ENCODE data around the gene SCUBE1. TPM values are rescaled to one million over a fixed set of nuclear protein-coding genes. Genes with fewer than 3 reads are reported as not detected.

The SCUBE1 gene
- total and polyA plus RNA-seq, 2 of the 4 experiments (the other 2 are of a cell fraction), result not detected

- H3K27me3 ChIP-seq (ENCODE audit: control insufficient read depth, insufficient read depth, low read length), result peaks cover 42% of the 10 kb centered on the region
- intact Hi-C loops (cut with micrococcal nuclease), result no loop called here
- no peak for ATAC-seq (ENCODE audit: low read depth)
- no peaks in the 10 kb centered on the region for H3K9me3 ChIP-seq (ENCODE audit: control insufficient read depth, insufficient read depth, low read length)
- no peaks in the 10 kb centered on the region for H3K36me3 ChIP-seq (ENCODE audit: control insufficient read depth, insufficient read depth, low read length)
- H2BK5ac ChIP-seq (ENCODE audit: low read depth, low read length, poor library complexity, severe bottlenecking), result no peak overlapping the region
- H2AFZ ChIP-seq (replicated peaks; ENCODE audit: low read length, poor library complexity), result no peak overlapping the region
- TF ChIP-seq RFX5 (IDR thresholded peaks at IDR 0.05; ENCODE audit: low read depth, low read length) (no peak), USF2 (IDR thresholded peaks at IDR 0.05; ENCODE audit: low read depth, low read length) (no peak), CTCF (conservative IDR thresholded peaks at IDR 0.05; ENCODE audit: low read depth, low read length) (no peak), POLR2A (IDR thresholded peaks at IDR 0.05; ENCODE audit: low read depth, low read length) (no peak), RAD21 (IDR thresholded peaks at IDR 0.05; ENCODE audit: low read length) (no peak)
- H3K4me2 ChIP-seq (ENCODE audit: low read depth, low read length), result no peak overlapping the region
- H3K4ac ChIP-seq (ENCODE audit: low read depth, low read length), result no peak overlapping the region
- no peaks in the 10 kb centered on the region for H3K79me1 ChIP-seq (ENCODE audit: low read depth in 1 of 2, low read length in 2 of 2)
- no peaks in the 10 kb centered on the region for H3K4me1 ChIP-seq (ENCODE audit: control insufficient read depth, insufficient read depth, low read length)
- ChIA-PET CTCF (no interaction called here), POLR2A (ENCODE audit: unreplicated experiment) (no interaction called here)
- in situ Hi-C loops (cut with MboI; ENCODE audit: low sequenced_read_pairs), result no loop called here
- H4K5ac ChIP-seq (ENCODE audit: low read depth, low read length), result no peak overlapping the region
- dilution Hi-C loops (cut with HindIII; ENCODE audit: low sequenced_read_pairs, unreplicated experiment), result no loop called here
- no peak overlapping the region for H3K27ac ChIP-seq (ENCODE audit: insufficient read depth, low read length)
- no peak overlapping the region for H2AK9ac ChIP-seq (replicated peaks; ENCODE audit: low read depth, low read length, poor library complexity)
- H3K4me3 ChIP-seq (ENCODE audit: insufficient read depth, low read depth, low read length), result no peak overlapping the region
- H3K9ac ChIP-seq (ENCODE audit: low read depth, low read length), result no peak overlapping the region
- no TSS peak for BruUV-seq (replicated peaks)
- no peak overlapping the region for H2BK120ac ChIP-seq (ENCODE audit: low read depth, low read length)
- H3K18ac ChIP-seq (ENCODE audit: low read depth, low read length), result no peak overlapping the region
- no peak overlapping the region for H3K23ac ChIP-seq (ENCODE audit: low read depth, low read length)
- no peaks in the 10 kb centered on the region for H3K9me1 ChIP-seq (ENCODE audit: insufficient read depth, low read length)
- H2BK15ac ChIP-seq (ENCODE audit: low read depth, low read length), result no peak overlapping the region
- no peak overlapping the region for H2AK5ac ChIP-seq (ENCODE audit: low read depth, low read length)
- H2BK20ac ChIP-seq (ENCODE audit: low read depth, low read length), result no peak overlapping the region
- no peak overlapping the region for H4K8ac ChIP-seq (ENCODE audit: low read depth in 2 of 2, low read length in 2 of 2)
- no CpG with 5 or more reads among the region's 2 CpGs for WGBS, 2 experiments (ENCODE audit: extremely low coverage in 2 of 2, insufficient read length in 1 of 2)
- no peak for DNase-seq
- H4K20me1 ChIP-seq (ENCODE audit: insufficient read depth, low read length), result no peaks in the 10 kb centered on the region
- H3K14ac ChIP-seq (replicated peaks; ENCODE audit: low read depth, low read length), result no peak overlapping the region
- H4K91ac ChIP-seq (ENCODE audit: insufficient read depth, low read depth, low read length), result no peak overlapping the region
- H3K56ac ChIP-seq (ENCODE audit: extremely low read depth, insufficient read depth, low read length), result no peak overlapping the region
Measured at GRCh38 chr22:43327157-43327438, 16.1 kb downstream of the SCUBE1 start.

All from IMR-90 (cell line).